GM18507 (cell line): ENCODE results near the gene AASDH.
A peak's percentile ranks its signal among the peaks of the same experiment; 100 is the strongest.

Source experiments
- DNase-seq: peaks from one replicate; pipeline ENCODE4 v3.0.0; 2011; ENCODE audit warnings: low read depth; ENCODE audit not compliant: insufficient read length; ENCODE audit errors: extremely low spot score
- FAIRE-seq: peaks from 2 replicates; lab custom pipeline; 2011; peaks lifted over from hg19 to GRCh38; lab: Jason Lieb, UNC

Gene AASDH

DNA sequence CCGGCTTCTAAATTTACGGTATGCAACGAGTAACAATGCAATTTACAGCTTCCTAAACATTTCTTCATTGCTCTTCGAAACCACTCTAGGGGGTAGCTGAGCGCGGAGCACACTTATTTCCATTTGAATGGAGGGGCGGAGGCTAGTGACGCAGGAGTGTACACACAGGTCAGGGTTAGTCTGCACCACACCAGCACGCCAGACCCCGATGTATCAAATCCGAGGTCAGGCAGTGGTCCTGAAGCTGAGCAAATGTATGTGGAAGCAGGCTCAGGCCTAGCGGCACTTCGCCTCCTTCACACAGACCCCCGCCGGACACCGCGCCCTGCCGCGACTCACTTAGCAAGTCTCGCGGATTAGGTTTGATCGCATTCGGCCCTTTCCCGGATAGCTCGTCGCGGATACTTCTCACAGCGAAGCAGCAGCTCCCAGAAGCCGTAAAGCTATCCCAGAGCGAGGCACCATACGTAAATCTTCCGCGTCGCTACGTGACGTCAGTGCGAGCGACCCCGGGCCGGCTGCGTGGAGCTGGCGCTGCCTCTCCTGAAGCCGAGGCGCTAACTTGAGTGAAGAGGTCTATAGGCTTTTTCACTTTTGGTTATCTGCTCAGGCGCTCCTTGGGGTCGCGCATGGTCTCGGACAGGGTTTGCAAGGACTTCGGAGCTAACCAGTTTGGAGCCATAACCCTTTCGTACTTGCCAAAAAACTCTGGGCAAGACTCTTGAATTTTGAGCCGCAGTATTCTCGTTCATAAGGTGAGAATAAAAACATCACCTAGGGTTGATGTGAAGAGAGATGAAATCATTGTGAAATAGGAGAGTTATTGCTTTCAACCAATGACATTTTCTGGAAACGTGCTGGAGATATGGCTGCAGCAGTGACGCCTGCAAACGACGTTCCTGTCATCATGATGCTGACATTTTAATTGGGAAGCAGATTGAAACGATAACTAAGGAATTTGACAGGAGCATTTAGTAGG lies at the start of gene AASDH:
TSS of gene AASDH (minus strand) at position 469 of the 979 bp plus-strand sequence. CDS start 3,192 bp downstream, outside the sequence.
- DNase-seq (peak; percentile 75), FAIRE-seq (peak; percentile 96)

DNA sequence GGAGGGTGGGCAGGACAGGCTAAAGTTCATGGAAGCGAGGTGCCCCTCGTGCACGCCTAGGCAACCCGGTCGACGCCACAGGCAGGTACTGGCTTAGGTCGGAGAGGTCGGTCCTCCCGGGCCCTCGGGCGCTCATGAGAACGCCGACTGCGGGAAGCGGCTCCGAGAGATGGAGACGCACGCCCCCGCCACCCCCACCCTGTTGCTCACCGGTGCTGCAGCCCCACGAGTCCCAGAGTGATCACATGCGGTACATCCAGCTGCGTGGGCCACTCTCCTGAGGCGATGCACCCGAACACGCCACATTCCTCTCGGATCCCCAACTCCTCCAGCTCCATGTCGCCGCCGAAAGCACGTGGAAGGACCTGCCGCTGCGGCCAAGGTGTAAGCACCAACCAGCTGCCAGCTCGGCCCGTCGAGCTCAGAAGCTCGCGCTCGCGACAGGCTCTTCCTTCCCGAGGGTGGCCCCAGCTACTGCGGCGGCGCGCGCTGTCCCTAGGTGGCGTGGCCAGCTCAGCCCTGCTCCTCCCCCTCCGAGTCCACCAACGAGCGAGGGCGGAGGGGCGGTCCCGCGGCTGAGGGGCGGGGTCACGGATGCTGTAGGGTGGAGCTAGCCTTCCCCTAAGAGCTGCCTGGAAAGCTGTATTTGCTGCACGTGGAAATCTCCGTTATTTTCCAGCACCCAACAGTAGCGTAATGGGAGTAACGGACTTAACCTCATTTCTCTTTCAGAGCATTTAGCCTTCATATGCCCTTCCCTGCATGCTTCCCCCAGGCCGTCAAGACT lies 48.0 kb upstream of the AASDH start, which contains the start of gene PPAT:
TSS of gene PPAT (minus strand) at position 476 of the 787 bp plus-strand sequence. CDS start at position 338, 138 bp downstream.
- FAIRE-seq (peak; percentile 97), DNase-seq (peak; percentile 93)

GRCh38 chr4:56434599-56435139 lies 47.4 kb upstream of the AASDH start:
- DNase-seq, result peak; percentile 18
- no peak for FAIRE-seq

GRCh38 chr4:56433280-56433679 lies 46.0 kb upstream of the AASDH start:
- DNase-seq, result no peak
- FAIRE-seq, result no peak

DNA sequence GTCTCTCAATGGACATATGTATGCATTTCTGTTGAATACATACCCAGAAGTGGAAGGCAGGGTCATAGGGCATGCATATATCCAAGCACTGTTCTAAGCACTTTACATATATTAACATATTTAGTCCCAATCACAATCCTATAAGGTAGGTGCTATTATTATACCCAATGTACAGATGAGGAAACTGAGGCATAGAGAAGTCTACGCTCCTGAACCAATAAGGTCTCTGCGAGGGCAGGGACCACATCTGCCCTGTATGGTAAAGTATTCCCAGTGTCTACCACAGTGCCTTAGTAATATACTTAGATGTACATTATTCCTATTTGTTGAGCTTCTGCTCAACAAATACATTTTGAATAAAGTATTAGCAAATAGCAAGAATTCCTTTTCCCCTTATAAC lies 42.9 kb upstream of the AASDH start:
- no peak for DNase-seq
- no peak for FAIRE-seq

- FAIRE-seq (no peak), DNase-seq (no peak)
Measured at GRCh38 chr4:56427179-56427578, 39.9 kb upstream of the AASDH start.

DNA sequence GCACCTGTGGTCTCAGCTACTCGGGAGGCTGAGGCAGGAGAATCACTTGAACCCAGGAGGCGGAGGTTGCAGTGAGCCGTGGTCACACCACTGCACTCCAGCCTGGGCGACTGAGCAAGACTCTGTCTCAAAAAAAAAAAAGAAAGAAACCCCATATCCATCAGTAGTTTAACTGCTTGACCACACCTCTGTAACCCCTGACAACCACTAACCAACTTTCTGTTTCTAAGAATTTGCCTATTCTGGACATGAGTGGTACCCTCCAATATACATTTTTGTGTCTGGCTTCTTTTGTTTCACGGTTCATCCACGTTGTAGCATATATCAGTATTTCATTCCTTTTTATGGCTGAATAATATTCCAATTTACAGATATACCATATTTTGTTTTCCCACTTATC lies 39.0 kb upstream of the AASDH start:
- DNase-seq (no peak), FAIRE-seq (peak; percentile 72)

DNA sequence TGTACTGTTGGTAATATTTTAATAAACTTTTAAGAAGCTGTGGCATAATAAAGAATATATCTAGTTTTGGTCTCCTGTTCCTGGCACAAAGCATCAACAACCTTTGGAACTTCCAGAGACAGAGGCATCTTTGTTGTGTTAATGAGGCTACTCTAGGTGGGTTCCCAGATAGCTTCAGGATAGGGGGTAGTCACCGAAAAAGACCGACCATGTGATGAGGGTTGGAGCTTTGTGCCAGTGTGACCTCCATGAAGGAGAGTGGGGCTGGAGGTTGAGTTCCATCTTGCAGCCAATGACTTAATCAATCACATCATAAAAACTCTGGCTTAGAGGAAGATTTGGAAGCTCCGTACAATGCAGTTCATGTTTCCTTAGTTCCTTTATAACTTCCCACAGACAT lies 38.2 kb upstream of the AASDH start:
- FAIRE-seq (no peak), DNase-seq (no peak)

DNA sequence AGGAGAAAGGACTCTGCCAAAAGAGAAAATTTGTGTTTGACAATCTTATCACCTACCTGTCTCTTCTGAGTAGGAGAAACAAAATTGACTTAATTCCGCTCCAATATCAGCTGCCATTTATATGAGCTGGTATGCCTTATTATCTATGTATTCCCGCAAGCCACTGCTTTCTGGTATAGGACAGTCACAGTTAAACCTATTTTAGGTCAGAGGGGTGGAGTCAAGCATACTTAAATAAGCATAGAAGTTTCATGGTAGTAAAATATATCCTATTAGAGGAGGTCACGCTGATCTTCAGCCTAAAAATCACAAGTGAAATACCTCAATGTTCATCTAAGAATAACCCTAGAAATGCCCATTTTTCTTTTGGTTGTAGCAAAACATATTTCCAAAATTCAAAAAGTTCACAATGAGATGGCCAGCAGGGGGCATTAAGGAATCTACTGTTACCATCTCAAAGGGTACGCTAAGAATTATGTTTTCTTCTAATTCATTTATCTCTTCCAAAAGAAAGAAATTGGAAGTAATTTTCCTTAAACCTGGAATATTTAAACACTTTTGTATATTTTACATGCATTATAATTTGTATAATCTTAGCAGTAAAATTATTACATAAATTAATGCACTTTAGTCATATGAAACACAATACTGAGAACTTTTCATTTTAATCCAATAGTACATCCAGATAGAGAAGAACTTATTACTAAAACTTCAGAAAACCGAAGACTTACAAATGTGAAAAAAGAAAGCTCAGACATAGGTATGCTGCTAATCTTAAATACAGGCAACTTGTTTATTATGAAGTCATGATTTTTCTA lies 37.6 kb upstream of the AASDH start:
- DNase-seq, result no peak
- peak; percentile 82 for FAIRE-seq

DNA sequence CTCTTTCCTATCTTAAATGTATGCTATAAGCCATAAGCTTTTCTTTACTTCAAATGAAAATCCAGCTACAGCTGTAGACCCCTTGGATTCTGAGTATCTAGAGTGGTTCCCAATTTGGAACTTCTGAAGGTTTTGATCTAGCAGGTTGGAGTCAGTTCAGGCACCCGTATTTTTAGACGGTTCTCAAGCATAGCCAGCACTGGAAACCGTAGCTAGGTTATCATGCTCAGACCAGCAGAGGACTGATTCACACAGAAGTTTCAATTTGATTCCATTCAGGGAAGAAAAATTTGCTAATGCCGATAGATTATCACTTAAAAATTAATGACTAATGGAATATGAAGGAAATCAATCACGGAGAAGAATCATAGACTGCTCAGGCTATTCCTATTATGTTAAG lies 36.9 kb upstream of the AASDH start:
- FAIRE-seq, result no peak

GRCh38 chr4:56417396-56417795 lies 30.1 kb upstream of the AASDH start:
- FAIRE-seq (no peak), DNase-seq (no peak)

More for the DNA sequence above, 36.9 kb upstream of the AASDH start:
- DNase-seq, result no peak

GRCh38 chr4:56416349-56416748 lies 29.1 kb upstream of the AASDH start:
- no peak for FAIRE-seq
- no peak for DNase-seq

GRCh38 chr4:56414135-56414670 lies 26.9 kb upstream of the AASDH start:
- FAIRE-seq (no peak), DNase-seq (no peak)

DNA sequence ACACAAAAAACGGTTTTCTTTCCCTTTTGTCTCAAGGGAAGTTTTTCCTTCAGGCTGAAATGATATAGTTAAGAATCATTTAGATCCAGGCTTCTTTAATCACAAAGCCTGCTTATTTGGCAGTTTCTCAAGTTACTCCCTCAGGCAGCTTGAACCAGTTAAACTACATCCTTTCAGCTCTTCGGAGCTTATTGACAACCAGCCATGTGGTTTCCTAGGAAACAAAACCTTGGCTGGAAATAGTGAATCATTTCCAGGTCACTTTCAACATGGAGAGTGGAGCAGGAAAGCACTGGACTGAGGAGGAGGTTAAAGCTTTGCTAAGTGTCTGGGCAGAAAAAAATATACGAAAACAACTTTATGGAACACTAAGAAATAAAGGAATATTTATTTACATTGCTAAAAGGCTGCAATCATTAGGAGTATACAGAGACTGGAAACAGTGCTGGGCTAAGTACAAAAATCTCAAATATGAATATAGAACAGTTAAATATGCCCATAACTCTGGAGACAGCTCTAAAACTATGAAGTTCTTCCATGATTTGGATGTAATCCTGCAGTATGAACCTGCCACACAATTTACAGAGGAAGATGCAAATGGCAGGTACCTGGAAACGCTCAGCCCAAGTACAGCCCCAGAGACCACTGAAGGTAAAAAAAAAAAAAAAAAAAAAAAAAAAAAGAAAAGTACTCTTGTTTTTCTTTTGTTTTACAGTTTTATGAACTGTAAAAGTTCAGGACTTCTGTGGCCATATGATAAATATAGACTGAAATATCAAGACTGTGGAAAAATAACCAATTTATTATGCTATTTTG lies 23.2 kb upstream of the AASDH start:
- FAIRE-seq, result no peak
- no peak for DNase-seq

GRCh38 chr4:56409511-56410090 lies 22.3 kb upstream of the AASDH start:
- FAIRE-seq (no peak), DNase-seq (no peak)

DNA sequence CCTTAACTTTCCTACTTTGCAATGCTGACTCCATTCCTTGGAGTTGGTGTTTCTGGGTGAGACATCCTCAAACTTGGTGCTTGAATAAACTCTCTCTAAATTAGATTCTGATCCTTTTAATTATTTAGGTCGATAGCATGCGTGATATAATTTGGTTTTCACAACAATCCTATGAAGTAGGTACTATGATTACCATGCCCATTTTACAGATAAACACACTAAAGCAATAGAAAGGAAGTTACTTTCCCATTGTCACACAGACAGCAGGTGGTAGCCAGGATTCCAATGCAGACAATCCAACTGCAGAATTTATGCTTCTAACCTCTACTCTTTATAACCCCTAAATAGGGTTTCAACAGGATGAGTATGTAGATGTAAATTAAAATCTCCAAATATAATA lies 21.7 kb upstream of the AASDH start:
- DNase-seq (no peak), FAIRE-seq (peak; percentile 36)

- DNase-seq, result no peak
- no peak for FAIRE-seq
Measured at GRCh38 chr4:56406151-56406550, 18.9 kb upstream of the AASDH start.

- FAIRE-seq, result no peak
- DNase-seq, result no peak
Measured at GRCh38 chr4:56405016-56405415, 17.7 kb upstream of the AASDH start.
